Gastrocnemius medialis (tissue), 4 donors: Measurements from ENCODE around the gene SVOPL.

Experiments
- CTCF ChIP-seq, 5 experiments: fragments of 450-650 bp in 3 of 5; fragments of 200-600 bp in 2 of 5; sonication (generic) in 2 of 5; IDR thresholded peaks in 4 of 5; conservative IDR thresholded peaks in 1 of 5; 1 replicate in 4 of 5; 2 replicates in 1 of 5; pipeline ENCODE4 v1.5.1; 2016 to 2019; ENCODE audit warnings: antibody characterized with exemption in 5 of 5, mild to moderate bottlenecking in 3 of 5, moderate library complexity in 3 of 5
- POLR2A ChIP-seq, 2 donors: fragments of 450-650 bp; IDR thresholded peaks; one replicate each; pipeline ENCODE4 v1.6.1; 2017; ENCODE audit warnings: antibody characterized with exemption in 2 of 2, mild to moderate bottlenecking in 2 of 2, moderate library complexity in 2 of 2

- no peak for TF ChIP-seq CTCF (IDR thresholded peaks at IDR 0.05 in 4 of 5, conservative IDR thresholded peaks at IDR 0.05 in 1 of 5)
- TF ChIP-seq POLR2A (IDR thresholded peaks at IDR 0.05): no peak
Observed at GRCh38 chr7:138579671-138580070, 121.5 kb downstream of the SVOPL start.
